GM21576 (cell line): Measurements from ENCODE around the gene CKLF.

ENCODE experiments used
- ATAC-seq: cut with Tn5 transposase; IDR thresholded peaks from one replicate; pipeline ENCODE4 v1.9.1; 2021; ENCODE audit warnings: mild to moderate bottlenecking, moderate library complexity; ENCODE audit not compliant: unreplicated experiment

The CKLF gene

GRCh38 chr16:66516808-66517585, 35.4 kb upstream of the CKLF start:
- ATAC-seq, result peak; percentile 96

GRCh38 chr16:66517586-66518263, 34.7 kb upstream of the CKLF start:
- no peak for ATAC-seq

- no peak for ATAC-seq
Measured at GRCh38 chr16:66519482-66520373, 32.6 kb upstream of the CKLF start.

- no peak for ATAC-seq
Measured at GRCh38 chr16:66520406-66521170, 31.8 kb upstream of the CKLF start.

GRCh38 chr16:66521252-66521713, 31.1 kb upstream of the CKLF start:
- ATAC-seq, result no peak

GRCh38 chr16:66521951-66522771, 30.2 kb upstream of the CKLF start:
- ATAC-seq, result peak; percentile 59

- no peak for ATAC-seq
Measured at GRCh38 chr16:66522816-66523590, 29.4 kb upstream of the CKLF start.

- peak; percentile 39 for ATAC-seq
Measured at GRCh38 chr16:66523861-66524354, 28.5 kb upstream of the CKLF start.

- peak; percentile 61 for ATAC-seq
Measured at GRCh38 chr16:66524601-66525164, 27.7 kb upstream of the CKLF start.

GRCh38 chr16:66525396-66526180, 26.8 kb upstream of the CKLF start:
- ATAC-seq, result no peak

- ATAC-seq, result no peak
Measured at GRCh38 chr16:66528294-66528693, 24.1 kb upstream of the CKLF start.

- ATAC-seq, result no peak
Measured at GRCh38 chr16:66529475-66529874, 22.9 kb upstream of the CKLF start.

GRCh38 chr16:66534376-66534799, 18.0 kb upstream of the CKLF start:
- no peak for ATAC-seq

GRCh38 chr16:66536525-66536924, 15.9 kb upstream of the CKLF start:
- ATAC-seq, result no peak

GRCh38 chr16:66537236-66537635, 15.1 kb upstream of the CKLF start:
- ATAC-seq, result no peak

- ATAC-seq, result no peak
Measured at GRCh38 chr16:66538910-66539309, 13.5 kb upstream of the CKLF start.

GRCh38 chr16:66539623-66540469, 12.5 kb upstream of the CKLF start:
- ATAC-seq, result no peak
